Gastrocnemius medialis (tissue), 4 donors: Measurements from ENCODE around the gene SDK2. TPM values are rescaled to one million over a fixed set of nuclear protein-coding genes. Genes with fewer than 3 reads are reported as not detected.

ENCODE experiments used
- ATAC-seq, 2 donors: fragments of 150-250 bp; one replicate each; pipeline ENCODE4 v1.9.1; 2016
- DNase-seq, 2 donors: peaks; one replicate each; pipeline ENCODE4 v3.0.0-alpha.2; 2019
- H3K27ac ChIP-seq, 4 donors: fragments of 200-600 bp; sonication (generic); 1 replicate in 1 of 4; 2 replicates in 3 of 4; pipeline ENCODE4 v1.5.1; 2016 to 2018; ENCODE audit warnings: mild to moderate bottlenecking in 2 of 4, moderate library complexity in 1 of 4
- H3K27me3 ChIP-seq, 3 donors: fragments of 200-600 bp; sonication (generic) in 2 of 3; 1 replicate in 1 of 3; 2 replicates in 2 of 3; pipeline versions ENCODE4 v1.5.1 to v1.6.0; 2016 to 2019; ENCODE audit warnings: mild to moderate bottlenecking in 1 of 3, moderate library complexity in 1 of 3
- H3K36me3 ChIP-seq, 2 donors: fragments of 200-600 bp; sonication (generic) in 1 of 2; one replicate each; pipeline ENCODE4 v1.5.1; 2017 to 2018
- H3K4me1 ChIP-seq, 2 donors: fragments of 200-600 bp; sonication (generic) in 1 of 2; one replicate each; pipeline ENCODE4 v1.5.1; 2016 to 2017; ENCODE audit warnings: mild to moderate bottlenecking in 2 of 2
- H3K4me3 ChIP-seq, 4 donors: fragments of 200-600 bp; sonication (generic) in 3 of 4; 1 replicate in 1 of 4; 2 replicates in 3 of 4; pipeline ENCODE4 v1.5.1; 2016 to 2019; ENCODE audit warnings: mild to moderate bottlenecking in 2 of 4
- H3K9me3 ChIP-seq, 3 donors: fragments of 200-600 bp; sonication (generic) in 2 of 3; 1 replicate in 1 of 3; 2 replicates in 2 of 3; pipeline ENCODE4 v1.5.1; 2016 to 2019
- POLR2A ChIP-seq, 2 donors: fragments of 450-650 bp; IDR thresholded peaks; one replicate each; pipeline ENCODE4 v1.6.1; 2017; ENCODE audit warnings: antibody characterized with exemption in 2 of 2, mild to moderate bottlenecking in 2 of 2, moderate library complexity in 2 of 2
- in situ Hi-C, 4 donors: fragments of 200-750 bp; cut with MboI; loops; one replicate each; pipeline versions ENCODE4 v1.15.0 to v1.8.0; 2017; ENCODE audit warnings: low sequenced_read_pairs in 4 of 4
- intact Hi-C: fragments of 100-400 bp; cut with DNase I; formaldehyde crosslinking; loops from one replicate; pipeline ENCODE4 v1.15.1; 2023; ENCODE audit warnings: low total_unique reads
- total RNA-seq, 4 donors: library from RNA; depleted of rRNA; stranded (reverse); fragments of >200 nt; gene quantifications; one replicate each; pipeline versions ENCODE4 v1.1.0 to v1.2.3, GENCODE V29; 2016
- TF ChIP-seq, protein P1 (sequence below), 5 experiments: fragments of 450-650 bp in 3 of 5; fragments of 200-600 bp in 2 of 5; sonication (generic) in 2 of 5; IDR thresholded peaks in 4 of 5; conservative IDR thresholded peaks in 1 of 5; 1 replicate in 4 of 5; 2 replicates in 1 of 5; pipeline ENCODE4 v1.5.1; 2016 to 2019; ENCODE audit warnings: antibody characterized with exemption in 5 of 5, mild to moderate bottlenecking in 3 of 5, moderate library complexity in 3 of 5

Gene SDK2
- total RNA-seq, 4 donors from 2014 or later = 0.02 to 0.31 (median 0.13) TPM

- intact Hi-C loops = no loop called here
- H3K36me3 ChIP-seq = no peaks in the 10 kb centered on the region
- peak overlapping the region in 1 of 4 donors; percentile 5 for H3K4me3 ChIP-seq
- peaks cover 0 to 9% (median 0%) of the 10 kb centered on the region in 3 donors for H3K27me3 ChIP-seq
- peak in 1 of 2 donors; percentile 13 for TF ChIP-seq POLR2A (IDR thresholded peaks at IDR 0.05)
- TF ChIP-seq, protein P1, sequence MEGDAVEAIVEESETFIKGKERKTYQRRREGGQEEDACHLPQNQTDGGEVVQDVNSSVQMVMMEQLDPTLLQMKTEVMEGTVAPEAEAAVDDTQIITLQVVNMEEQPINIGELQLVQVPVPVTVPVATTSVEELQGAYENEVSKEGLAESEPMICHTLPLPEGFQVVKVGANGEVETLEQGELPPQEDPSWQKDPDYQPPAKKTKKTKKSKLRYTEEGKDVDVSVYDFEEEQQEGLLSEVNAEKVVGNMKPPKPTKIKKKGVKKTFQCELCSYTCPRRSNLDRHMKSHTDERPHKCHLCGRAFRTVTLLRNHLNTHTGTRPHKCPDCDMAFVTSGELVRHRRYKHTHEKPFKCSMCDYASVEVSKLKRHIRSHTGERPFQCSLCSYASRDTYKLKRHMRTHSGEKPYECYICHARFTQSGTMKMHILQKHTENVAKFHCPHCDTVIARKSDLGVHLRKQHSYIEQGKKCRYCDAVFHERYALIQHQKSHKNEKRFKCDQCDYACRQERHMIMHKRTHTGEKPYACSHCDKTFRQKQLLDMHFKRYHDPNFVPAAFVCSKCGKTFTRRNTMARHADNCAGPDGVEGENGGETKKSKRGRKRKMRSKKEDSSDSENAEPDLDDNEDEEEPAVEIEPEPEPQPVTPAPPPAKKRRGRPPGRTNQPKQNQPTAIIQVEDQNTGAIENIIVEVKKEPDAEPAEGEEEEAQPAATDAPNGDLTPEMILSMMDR (IDR thresholded peaks at IDR 0.05 in 4 of 5, conservative IDR thresholded peaks at IDR 0.05 in 1 of 5) = no peak
- H3K4me1 ChIP-seq = peaks cover 12 to 18% of the 10 kb centered on the region in 2 donors
- in situ Hi-C loops = no loop called here
- peak in 1 of 2 donors; percentile 41 for DNase-seq
- H3K9me3 ChIP-seq = no peaks in the 10 kb centered on the region
- peak in 1 of 2 donors; percentile 16 for ATAC-seq
- H3K27ac ChIP-seq = peak overlapping the region; percentile 31 to 64 (median 53)
Measured at GRCh38 chr17:73343168-73343634, 301.0 kb downstream of the SDK2 start.

GRCh38 chr17:73342541-73343167, 301.6 kb downstream of the SDK2 start:
- H3K27me3 ChIP-seq = peaks cover 0 to 9% (median 0%) of the 10 kb centered on the region in 3 donors
- H3K27ac ChIP-seq = peak overlapping the region; percentile 31 to 66 (median 52)
- no peak for TF ChIP-seq POLR2A (IDR thresholded peaks at IDR 0.05)
- TF ChIP-seq, protein P1 (IDR thresholded peaks at IDR 0.05 in 4 of 5, conservative IDR thresholded peaks at IDR 0.05 in 1 of 5) = no peak
- H3K9me3 ChIP-seq = no peaks in the 10 kb centered on the region
- DNase-seq = no peak
- H3K4me1 ChIP-seq = peaks cover 12 to 18% of the 10 kb centered on the region in 2 donors
- no peak overlapping the region for H3K4me3 ChIP-seq
- ATAC-seq = no peak
- no peaks in the 10 kb centered on the region for H3K36me3 ChIP-seq
- intact Hi-C loops (no loop called here), in situ Hi-C loops (no loop called here)

DNA sequence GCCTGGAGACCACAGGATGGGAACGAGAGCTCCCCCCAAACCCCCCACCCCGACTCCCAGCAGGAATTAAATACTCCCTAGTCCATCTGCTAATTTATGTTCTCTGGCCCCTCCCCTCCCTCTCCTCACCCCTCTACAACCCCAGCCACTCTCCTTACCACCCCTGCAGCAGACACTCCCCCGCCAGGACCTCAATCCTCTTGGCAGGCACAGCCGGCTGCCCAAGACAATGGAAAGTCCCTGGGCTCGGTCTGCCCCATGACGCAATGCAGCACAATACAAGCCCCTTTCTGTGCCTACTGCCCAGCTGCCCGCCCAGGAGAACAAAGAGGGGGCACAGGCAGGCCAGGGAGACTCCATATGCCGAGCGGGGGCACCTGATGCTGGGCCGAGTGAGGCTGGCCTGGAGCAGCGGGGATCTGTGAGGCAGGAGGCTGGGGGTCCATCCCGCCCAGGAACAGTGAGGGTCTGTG, 302.2 kb downstream of the SDK2 start:
- DNase-seq = peak; percentile 29 to 70
- H3K27ac ChIP-seq = peak overlapping the region in 3 of 4 donors; percentile 48 to 66 (median 56)
- H3K9me3 ChIP-seq = no peaks in the 10 kb centered on the region
- H3K36me3 ChIP-seq = no peaks in the 10 kb centered on the region
- intact Hi-C loops = no loop called here
- in situ Hi-C loops = no loop called here
- ATAC-seq = peak in 1 of 2 donors; percentile 57
- H3K4me1 ChIP-seq = peaks cover 12 to 18% of the 10 kb centered on the region in 2 donors
- no peak for TF ChIP-seq POLR2A (IDR thresholded peaks at IDR 0.05)
- TF ChIP-seq, protein P1 (IDR thresholded peaks at IDR 0.05 in 4 of 5, conservative IDR thresholded peaks at IDR 0.05 in 1 of 5) = no peak
- no peak overlapping the region for H3K4me3 ChIP-seq
- H3K27me3 ChIP-seq = peaks cover 0 to 9% (median 0%) of the 10 kb centered on the region in 3 donors

DNA sequence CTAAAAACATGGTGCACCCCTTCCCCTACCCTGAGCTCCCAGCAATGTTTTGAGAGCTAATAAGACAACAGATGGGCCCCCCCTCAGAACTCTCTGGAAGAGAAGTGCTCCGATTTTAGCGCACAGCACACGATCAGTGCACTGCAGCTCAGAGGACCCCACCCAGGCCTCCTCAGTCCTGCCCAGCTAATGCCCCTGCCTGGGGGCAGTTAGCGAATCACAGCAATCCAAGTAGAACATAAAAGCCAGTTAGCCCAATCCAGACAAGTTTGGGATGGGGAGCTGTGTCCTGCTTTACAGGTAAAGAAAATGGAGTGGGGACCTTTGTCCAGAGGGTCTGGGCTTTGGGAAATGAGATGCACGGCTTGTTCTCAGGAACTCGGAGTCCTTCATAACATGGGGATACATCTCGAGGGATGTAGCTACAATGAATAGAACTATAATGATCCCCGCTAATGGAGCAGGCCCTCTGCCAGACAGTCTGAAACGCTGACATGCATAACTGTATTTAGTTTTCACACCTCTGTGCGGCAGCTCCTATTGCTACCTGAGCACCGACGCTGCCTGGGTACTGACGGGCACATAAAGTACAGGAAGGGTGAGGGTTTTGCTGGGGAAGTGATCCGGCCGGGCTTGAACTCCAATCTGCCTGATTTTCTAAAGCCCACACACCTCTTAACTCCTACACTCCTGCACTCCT, 302.7 kb downstream of the SDK2 start:
- peak in 1 of 2 donors; percentile 12 for ATAC-seq
- intact Hi-C loops = no loop called here
- in situ Hi-C loops = no loop called here
- peaks cover 0 to 9% (median 0%) of the 10 kb centered on the region in 3 donors for H3K27me3 ChIP-seq
- H3K4me3 ChIP-seq = no peak overlapping the region
- TF ChIP-seq, protein P1 (IDR thresholded peaks at IDR 0.05 in 4 of 5, conservative IDR thresholded peaks at IDR 0.05 in 1 of 5) = no peak
- TF ChIP-seq POLR2A (IDR thresholded peaks at IDR 0.05) = no peak
- no peaks in the 10 kb centered on the region for H3K36me3 ChIP-seq
- DNase-seq = no peak
- H3K27ac ChIP-seq = peak overlapping the region; percentile 19 to 66 (median 52)
- no peaks in the 10 kb centered on the region for H3K9me3 ChIP-seq
- H3K4me1 ChIP-seq = peaks cover 12 to 18% of the 10 kb centered on the region in 2 donors
